CD14-positive monocyte (primary cell): ENCODE results near the gene ANKRD53. TPM values are rescaled to one million over a fixed set of nuclear protein-coding genes. Genes with fewer than 3 reads are reported as not detected.

Source experiments
- DNase-seq, 3 donors: peaks; one replicate each; pipeline ENCODE4 v3.0.0-alpha.2; 2011 to 2022
- H2AFZ ChIP-seq: 2 replicates; pipeline ENCODE4 v1.6.0; 2012; ENCODE audit warnings: mild to moderate bottlenecking, low read depth, low read length, inconsistent platforms; ENCODE audit not compliant: insufficient read depth, poor library complexity, severe bottlenecking
- H3K27ac ChIP-seq, 2 donors: 1 replicate in 1 of 2; 2 replicates in 1 of 2; pipeline ENCODE4 v1.5.1; 2012 to 2013; ENCODE audit warnings: low read length in 2 of 2, control low read depth in 1 of 2, inconsistent platforms in 1 of 2, low read depth in 1 of 2, mild to moderate bottlenecking in 1 of 2
- H3K27me3 ChIP-seq, 2 donors: one replicate each; pipeline versions ENCODE4 v1.6.0 to v1.6.1; 2011 to 2013; ENCODE audit warnings: low read length in 2 of 2; ENCODE audit not compliant: control insufficient read depth in 2 of 2, insufficient read depth in 2 of 2
- H3K36me3 ChIP-seq, 2 donors: replicated peaks in 1 of 2; 1 replicate in 1 of 2; 2 replicates in 1 of 2; pipeline versions ENCODE4 v1.5.1 to v1.6.1; 2012 to 2013; ENCODE audit warnings: low read length in 2 of 2, control low read depth in 1 of 2, inconsistent platforms in 1 of 2, mild to moderate bottlenecking in 1 of 2; ENCODE audit not compliant: insufficient read depth in 2 of 2, control insufficient read depth in 1 of 2
- H3K4me1 ChIP-seq, 2 donors: 1 replicate in 1 of 2; 2 replicates in 1 of 2; pipeline versions ENCODE4 v1.5.1 to v1.6.1; 2012 to 2013; ENCODE audit warnings: low read length in 2 of 2, control low read depth in 1 of 2, inconsistent platforms in 1 of 2, mild to moderate bottlenecking in 1 of 2, moderate library complexity in 1 of 2; ENCODE audit not compliant: insufficient read depth in 2 of 2, control insufficient read depth in 1 of 2
- H3K4me2 ChIP-seq: replicated peaks from 2 replicates; pipeline ENCODE3; 2012; ENCODE audit warnings: low read length, moderate library complexity, mild to moderate bottlenecking; ENCODE audit not compliant: poor library complexity, severe bottlenecking; ENCODE audit errors: extremely low read depth
- H3K4me3 ChIP-seq, 3 experiments: fragments of 200-600 bp in 1 of 3; sonication (generic) in 1 of 3; replicated peaks in 1 of 3; 1 replicate in 2 of 3; 2 replicates in 1 of 3; pipeline ENCODE4 v1.5.1; 2011 to 2013; ENCODE audit warnings: low read length in 3 of 3, mild to moderate bottlenecking in 3 of 3, control low read depth in 2 of 3, low read depth in 2 of 3, inconsistent platforms in 1 of 3, moderate library complexity in 1 of 3
- H3K79me2 ChIP-seq: 2 replicates; pipeline ENCODE4 v1.6.0; 2012; ENCODE audit warnings: mild to moderate bottlenecking, control low read depth, inconsistent platforms, low read length, moderate library complexity; ENCODE audit not compliant: insufficient read depth
- H3K9ac ChIP-seq: 2 replicates; pipeline ENCODE4 v1.6.0; 2017; ENCODE audit warnings: low read length, mild to moderate bottlenecking; ENCODE audit not compliant: insufficient read depth, poor library complexity, severe bottlenecking
- H3K9me3 ChIP-seq, 2 donors: replicated peaks in 1 of 2; 1 replicate in 1 of 2; 2 replicates in 1 of 2; pipeline versions ENCODE4 v1.5.1 to v1.6.1; 2012 to 2013; ENCODE audit warnings: low read length in 2 of 2, control low read depth in 1 of 2; ENCODE audit not compliant: control insufficient read depth in 1 of 2, insufficient read depth in 1 of 2
- H4K20me1 ChIP-seq: 2 replicates; pipeline ENCODE4 v1.6.0; 2012; ENCODE audit warnings: mild to moderate bottlenecking, low read length, control low read depth, moderate library complexity; ENCODE audit not compliant: insufficient read depth
- H3K27ac Mint-ChIP-seq, 7 donors: one replicate each; pipeline ENCODE4 v1.8.0; 2020; ENCODE audit warnings: mild to moderate bottlenecking in 7 of 7, mixed read lengths in 7 of 7, moderate library complexity in 6 of 7, inconsistent platforms in 2 of 7
- H3K27me3 Mint-ChIP-seq, 3 donors: one replicate each; pipeline ENCODE4 v1.8.0; 2021 to 2022; ENCODE audit warnings: low read depth in 3 of 3, mild to moderate bottlenecking in 3 of 3, mixed read lengths in 3 of 3, moderate library complexity in 3 of 3, inconsistent platforms in 1 of 3
- H3K36me3 Mint-ChIP-seq, 2 donors: one replicate each; pipeline ENCODE4 v1.8.0; 2020; ENCODE audit warnings: mixed read lengths in 2 of 2, inconsistent platforms in 1 of 2, mild to moderate bottlenecking in 1 of 2
- H3K4me1 Mint-ChIP-seq: one replicate; pipeline ENCODE4 v1.8.0; 2020; ENCODE audit warnings: mild to moderate bottlenecking, mixed read lengths
- H3K4me3 Mint-ChIP-seq, 2 donors: one replicate each; pipeline ENCODE4 v1.8.0; 2020; ENCODE audit warnings: mild to moderate bottlenecking in 2 of 2, mixed read lengths in 2 of 2, moderate library complexity in 1 of 2
- H3K9me3 Mint-ChIP-seq, 7 donors: one replicate each; pipeline ENCODE4 v1.8.0; 2020 to 2022; ENCODE audit warnings: mixed read lengths in 7 of 7, mild to moderate bottlenecking in 6 of 7, moderate library complexity in 6 of 7, inconsistent platforms in 2 of 7
- WGBS: methylation state at CpG from one replicate; pipeline ENCODE4 v1.1.5; 2013; ENCODE audit warnings: missing lambda C conversion rate; ENCODE audit not compliant: insufficient coverage; 5-methylcytosine and 5-hydroxymethylcytosine counted together
- intact Hi-C, 2 donors: fragments of 100-400 bp; cut with micrococcal nuclease; formaldehyde crosslinking; loops; one replicate each; pipeline versions ENCODE4 v1.15.0 to v1.15.1; 2023
- polyA plus RNA-seq, 3 donors: library from polyadenylated mRNA; depleted of rRNA in 1 of 3; unstranded in 2 of 3; stranded (reverse) in 1 of 3; fragments of 300-500 nt in 2 of 3; fragments of >200 nt in 1 of 3; fragmentation: Illumina TruSeq in 2 of 3; gene quantifications; 1 replicate in 2 of 3; 2 replicates in 1 of 3; pipeline ENCODE4 v1.2.3, GENCODE V29; 2012 to 2021
- TF ChIP-seq, protein P1 (sequence below): fragments of 200-600 bp; IDR thresholded peaks from one replicate; pipeline ENCODE4 v1.8.0; 2022; ENCODE audit warnings: antibody characterized with exemption, mild to moderate bottlenecking

Gene ANKRD53
- polyA plus RNA-seq, 3 donors = 0.12 TPM; not detected in 2

DNA sequence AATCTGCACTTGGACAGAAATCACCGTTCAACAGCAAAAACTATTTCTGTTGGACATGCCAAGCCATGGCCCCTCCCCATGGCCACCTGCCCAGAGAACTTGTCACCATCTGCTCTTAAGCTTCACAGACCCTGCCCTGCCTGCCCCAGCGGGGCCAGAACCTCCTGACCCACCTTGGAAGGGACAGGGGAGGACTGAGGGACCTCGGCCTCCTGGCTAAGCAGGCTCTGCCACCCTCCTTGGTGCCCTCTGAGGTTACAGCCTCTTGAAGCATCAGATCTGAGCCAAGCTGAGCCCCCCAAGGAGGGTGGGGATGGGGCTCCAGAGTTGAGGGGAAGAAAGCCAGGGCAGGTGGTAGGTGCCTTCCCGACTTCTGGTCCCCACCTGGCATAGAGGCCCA is 9.7 kb downstream of the ANKRD53 start:
- H3K36me3 ChIP-seq = peaks cover 56 to 70% of the 10 kb centered on the region in 2 donors
- H3K27ac Mint-ChIP-seq = no peak overlapping the region
- peaks cover 70 to 78% of the 10 kb centered on the region in 2 donors for H3K36me3 Mint-ChIP-seq

DNA sequence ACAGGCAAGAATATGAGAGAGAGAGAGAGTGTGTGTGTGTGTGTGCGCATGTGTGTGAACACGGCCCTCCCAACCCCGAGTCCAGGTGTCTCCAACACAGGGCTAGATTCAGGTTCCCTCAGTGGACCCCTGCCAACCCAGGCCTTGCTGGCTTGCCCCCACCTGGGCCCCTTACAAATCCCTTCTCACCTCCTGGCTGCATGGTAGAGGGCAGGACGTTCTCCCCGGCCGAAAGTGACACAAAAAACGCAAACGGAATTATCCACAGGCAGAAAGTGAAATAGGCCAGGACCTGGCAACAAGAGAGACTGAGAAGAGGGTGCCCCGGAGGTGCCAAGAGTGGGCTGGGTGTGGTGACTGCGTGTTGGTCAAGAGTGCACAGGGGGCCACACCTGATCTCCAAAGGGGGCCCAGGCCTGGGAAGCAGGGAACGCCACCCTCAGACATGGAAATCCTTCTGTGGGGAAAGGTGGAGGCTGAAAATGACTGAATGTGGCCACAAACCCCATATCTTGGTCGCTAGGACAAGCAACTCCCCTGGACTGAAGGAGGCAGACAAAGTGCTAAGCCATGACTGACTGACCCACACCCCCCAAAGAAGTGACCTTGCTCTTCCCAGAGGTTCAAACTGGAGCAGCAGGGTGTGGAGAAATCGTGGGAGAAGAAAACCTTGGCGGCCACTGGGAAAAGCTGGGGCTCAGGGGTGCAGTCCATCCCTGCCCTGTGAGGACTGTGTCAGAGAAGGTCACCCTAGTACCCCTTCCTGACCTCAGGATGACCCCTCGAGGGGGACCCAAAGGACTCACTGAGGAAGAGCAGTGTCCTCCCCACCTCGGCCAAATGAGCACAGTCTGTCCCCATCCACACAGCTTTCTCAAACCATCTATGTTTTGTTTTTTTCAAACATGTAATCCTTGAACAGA is 10.6 kb downstream of the ANKRD53 start:
- H3K9ac ChIP-seq = no peak overlapping the region
- TF ChIP-seq, protein P1, sequence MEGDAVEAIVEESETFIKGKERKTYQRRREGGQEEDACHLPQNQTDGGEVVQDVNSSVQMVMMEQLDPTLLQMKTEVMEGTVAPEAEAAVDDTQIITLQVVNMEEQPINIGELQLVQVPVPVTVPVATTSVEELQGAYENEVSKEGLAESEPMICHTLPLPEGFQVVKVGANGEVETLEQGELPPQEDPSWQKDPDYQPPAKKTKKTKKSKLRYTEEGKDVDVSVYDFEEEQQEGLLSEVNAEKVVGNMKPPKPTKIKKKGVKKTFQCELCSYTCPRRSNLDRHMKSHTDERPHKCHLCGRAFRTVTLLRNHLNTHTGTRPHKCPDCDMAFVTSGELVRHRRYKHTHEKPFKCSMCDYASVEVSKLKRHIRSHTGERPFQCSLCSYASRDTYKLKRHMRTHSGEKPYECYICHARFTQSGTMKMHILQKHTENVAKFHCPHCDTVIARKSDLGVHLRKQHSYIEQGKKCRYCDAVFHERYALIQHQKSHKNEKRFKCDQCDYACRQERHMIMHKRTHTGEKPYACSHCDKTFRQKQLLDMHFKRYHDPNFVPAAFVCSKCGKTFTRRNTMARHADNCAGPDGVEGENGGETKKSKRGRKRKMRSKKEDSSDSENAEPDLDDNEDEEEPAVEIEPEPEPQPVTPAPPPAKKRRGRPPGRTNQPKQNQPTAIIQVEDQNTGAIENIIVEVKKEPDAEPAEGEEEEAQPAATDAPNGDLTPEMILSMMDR = no peak
- Mint-ChIP-seq H3K27ac (peak overlapping the region in 2 of 7 donors; percentile 8 to 62), H3K9me3 (peaks cover 0 to 3% (median 0%) of the 10 kb centered on the region in 7 donors), H3K27me3 (peaks cover 0 to 2% (median 0%) of the 10 kb centered on the region in 3 donors), H3K4me1 (peaks cover 37% of the 10 kb centered on the region), H3K4me3 (no peak overlapping the region), H3K36me3 (peaks cover 64 to 74% of the 10 kb centered on the region in 2 donors)
- peaks cover 56 to 70% of the 10 kb centered on the region in 2 donors for H3K36me3 ChIP-seq
- no peak overlapping the region for H3K4me2 ChIP-seq
- peaks cover 26% of the 10 kb centered on the region for H3K79me2 ChIP-seq
- no peak overlapping the region for H2AFZ ChIP-seq
- peaks cover 60% of the 10 kb centered on the region for H4K20me1 ChIP-seq
- no peaks in the 10 kb centered on the region for H3K9me3 ChIP-seq
- no peaks in the 10 kb centered on the region for H3K27me3 ChIP-seq
- intact Hi-C loops = no loop called here
- WGBS = 95% methylated on average over 13 of the region's 16 CpGs
- peaks cover 19 to 24% of the 10 kb centered on the region in 2 donors for H3K4me1 ChIP-seq
- no peak overlapping the region for H3K4me3 ChIP-seq
- H3K27ac ChIP-seq = no peak overlapping the region
- DNase-seq = no peak

More for the DNA sequence above, 9.7 kb downstream of the ANKRD53 start:
- Histone ChIP-seq H3K4me3 (no peak overlapping the region), H3K4me1 (peaks cover 11 to 15% of the 10 kb centered on the region in 2 donors), H2AFZ (no peak overlapping the region), H3K27ac (no peak overlapping the region), H3K4me2 (no peak overlapping the region), H3K79me2 (peaks cover 17% of the 10 kb centered on the region), H4K20me1 (peaks cover 54% of the 10 kb centered on the region), H3K27me3 (no peaks in the 10 kb centered on the region), H3K9ac (no peak overlapping the region), H3K9me3 (no peaks in the 10 kb centered on the region)
- peaks cover 0 to 1% (median 0%) of the 10 kb centered on the region in 3 donors for H3K27me3 Mint-ChIP-seq
- H3K4me1 Mint-ChIP-seq = peaks cover 29% of the 10 kb centered on the region
- DNase-seq = no peak
- WGBS = 100% methylated on average over 2 of the region's 4 CpGs
- H3K9me3 Mint-ChIP-seq = peaks cover 0 to 3% (median 0%) of the 10 kb centered on the region in 7 donors
- intact Hi-C loops = no loop called here
- H3K4me3 Mint-ChIP-seq = no peak overlapping the region
- TF ChIP-seq, protein P1 = no peak
